ENCODE data around the gene ENOPH1. TPM values are rescaled to one million over a fixed set of nuclear protein-coding genes. Genes with fewer than 3 reads are reported as not detected.

The ENOPH1 gene
- total RNA-seq, 3 donors from 2014 or later (not counting 1 experiment from before 2014, with no cell fraction given), result 21.0 to 26.1 (median 25.0) TPM

- peaks cover 2% of the 10 kb centered on the region for H3K36me3 ChIP-seq (ENCODE audit: control insufficient read depth, insufficient read depth, low read length)
- peaks cover 7% of the 10 kb centered on the region for H3K4me1 ChIP-seq (ENCODE audit: control insufficient read depth, insufficient read depth, low read length)
- Mint-ChIP-seq H3K4me1 (peaks cover 45 to 52% of the 10 kb centered on the region in 2 donors), H3K27ac (no peak overlapping the region), H3K4me3 (no peak overlapping the region), H3K36me3 (no peaks in the 10 kb centered on the region), H3K9me3 (no peaks in the 10 kb centered on the region), H3K27me3 (ENCODE audit: low read depth in 2 of 2) (no peaks in the 10 kb centered on the region)
- WGBS (ENCODE audit: insufficient coverage), result 94% methylated on average over 4 of the region's 5 CpGs
- H3K9me3 ChIP-seq (ENCODE audit: control insufficient read depth, insufficient read depth, low read length), result no peaks in the 10 kb centered on the region
- no peaks in the 10 kb centered on the region for H3K27me3 ChIP-seq (ENCODE audit: control insufficient read depth, insufficient read depth, low read length)
- ATAC-seq, result no peak
- H3K4me3 ChIP-seq (ENCODE audit: low read length), result no peak overlapping the region
- intact Hi-C loops (cut with micrococcal nuclease), result no loop called here
- DNase-seq, result no peak
- TF ChIP-seq CTCF (IDR thresholded peaks at IDR 0.05), result no peak
- H3K27ac ChIP-seq (ENCODE audit: low read length), result no peak overlapping the region
Measured at GRCh38 chr4:82436130-82436529, 5.7 kb downstream of the ENOPH1 start.

GRCh38 chr4:82436780-82437179 is 6.4 kb downstream of the ENOPH1 start:
- Histone ChIP-seq H3K27ac (ENCODE audit: low read length) (no peak overlapping the region), H3K4me3 (ENCODE audit: low read length) (no peak overlapping the region), H3K27me3 (ENCODE audit: control insufficient read depth, insufficient read depth, low read length) (no peaks in the 10 kb centered on the region), H3K9me3 (ENCODE audit: control insufficient read depth, insufficient read depth, low read length) (no peaks in the 10 kb centered on the region), H3K4me1 (ENCODE audit: control insufficient read depth, insufficient read depth, low read length) (peaks cover 3% of the 10 kb centered on the region), H3K36me3 (ENCODE audit: control insufficient read depth, insufficient read depth, low read length) (peaks cover 2% of the 10 kb centered on the region)
- intact Hi-C loops (cut with micrococcal nuclease), result no loop called here
- Mint-ChIP-seq H3K4me1 (peaks cover 42 to 54% of the 10 kb centered on the region in 2 donors), H3K9me3 (no peaks in the 10 kb centered on the region), H3K36me3 (no peaks in the 10 kb centered on the region), H3K27me3 (ENCODE audit: low read depth in 2 of 2) (no peaks in the 10 kb centered on the region), H3K27ac (no peak overlapping the region), H3K4me3 (no peak overlapping the region)
- WGBS (ENCODE audit: insufficient coverage), result 94% methylated on average over 2 of the region's 4 CpGs
- no peak for ATAC-seq
- no peak for DNase-seq
- no peak for TF ChIP-seq CTCF (IDR thresholded peaks at IDR 0.05)

DNA sequence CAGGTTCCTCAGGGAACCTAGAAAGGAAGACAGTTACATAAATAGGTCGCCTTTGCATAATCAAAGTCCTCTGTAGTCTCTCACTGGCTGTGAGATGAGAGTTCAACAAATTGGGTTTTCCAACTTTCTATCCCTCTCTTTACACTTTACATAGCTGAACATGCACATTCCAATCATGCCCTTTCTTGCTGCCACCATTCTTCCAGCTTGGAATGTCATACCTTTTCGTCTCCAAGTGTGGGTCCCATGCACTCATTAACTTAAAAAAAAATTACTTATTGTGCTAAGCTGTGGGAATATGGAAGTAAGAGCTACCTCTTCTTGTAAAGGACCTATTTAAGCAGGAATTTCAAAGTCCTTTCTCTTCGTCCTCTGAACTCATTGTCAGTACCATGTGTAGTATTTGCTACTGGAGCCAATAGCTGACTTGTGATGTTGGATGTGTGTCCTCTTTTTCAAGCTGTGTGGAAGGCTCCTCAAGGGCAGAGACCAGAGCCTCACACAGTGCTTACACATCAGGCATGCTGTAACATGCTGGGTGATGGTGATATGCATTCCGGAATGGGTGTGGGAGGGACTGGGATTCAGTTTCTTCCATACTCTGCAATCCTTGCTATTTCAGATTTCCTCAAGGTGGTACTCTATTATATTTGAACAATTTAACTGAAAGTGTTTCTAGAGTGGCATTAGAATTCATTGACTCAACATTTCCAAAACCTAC is 7.1 kb downstream of the ENOPH1 start:
- ATAC-seq, result no peak
- no peaks in the 10 kb centered on the region for H3K9me3 ChIP-seq (ENCODE audit: control insufficient read depth, insufficient read depth, low read length)
- no peak overlapping the region for H3K27ac ChIP-seq (ENCODE audit: low read length)
- H3K36me3 ChIP-seq (ENCODE audit: control insufficient read depth, insufficient read depth, low read length), result peaks cover 2% of the 10 kb centered on the region
- no peak overlapping the region for H3K27ac Mint-ChIP-seq
- no peak for TF ChIP-seq CTCF (IDR thresholded peaks at IDR 0.05)
- intact Hi-C loops (cut with micrococcal nuclease), result no loop called here
- H3K36me3 Mint-ChIP-seq, result no peaks in the 10 kb centered on the region
- H3K4me3 ChIP-seq (ENCODE audit: low read length), result no peak overlapping the region
- DNase-seq, result no peak
- H3K4me1 ChIP-seq (ENCODE audit: control insufficient read depth, insufficient read depth, low read length), result peaks cover 3% of the 10 kb centered on the region
- no peaks in the 10 kb centered on the region for H3K9me3 Mint-ChIP-seq
- H3K4me3 Mint-ChIP-seq, result no peak overlapping the region
- H3K27me3 ChIP-seq (ENCODE audit: control insufficient read depth, insufficient read depth, low read length), result no peaks in the 10 kb centered on the region
- 91% methylated on average over 2 of the region's 4 CpGs for WGBS (ENCODE audit: insufficient coverage)
- H3K27me3 Mint-ChIP-seq (ENCODE audit: low read depth in 2 of 2), result no peaks in the 10 kb centered on the region
- peaks cover 42 to 58% of the 10 kb centered on the region in 2 donors for H3K4me1 Mint-ChIP-seq

GRCh38 chr4:82439088-82439487 is 8.7 kb downstream of the ENOPH1 start:
- intact Hi-C loops (cut with micrococcal nuclease), result no loop called here
- Mint-ChIP-seq H3K27ac (no peak overlapping the region), H3K4me3 (no peak overlapping the region), H3K27me3 (ENCODE audit: low read depth in 2 of 2) (no peaks in the 10 kb centered on the region), H3K4me1 (peaks cover 42 to 53% of the 10 kb centered on the region in 2 donors), H3K9me3 (no peaks in the 10 kb centered on the region), H3K36me3 (no peaks in the 10 kb centered on the region)
- ATAC-seq (no peak), DNase-seq (no peak)
- WGBS (ENCODE audit: insufficient coverage), result 95% methylated on average over 2 of the region's 2 CpGs
- Histone ChIP-seq H3K36me3 (ENCODE audit: control insufficient read depth, insufficient read depth, low read length) (peaks cover 2% of the 10 kb centered on the region), H3K9me3 (ENCODE audit: control insufficient read depth, insufficient read depth, low read length) (no peaks in the 10 kb centered on the region), H3K4me3 (ENCODE audit: low read length) (no peak overlapping the region), H3K27me3 (ENCODE audit: control insufficient read depth, insufficient read depth, low read length) (no peaks in the 10 kb centered on the region), H3K4me1 (ENCODE audit: control insufficient read depth, insufficient read depth, low read length) (no peaks in the 10 kb centered on the region), H3K27ac (ENCODE audit: low read length) (no peak overlapping the region)
- no peak for TF ChIP-seq CTCF (IDR thresholded peaks at IDR 0.05)
